HepG2 (cell line): ENCODE data around the gene NFATC4. TPM values are rescaled to one million over a fixed set of nuclear protein-coding genes. Genes with fewer than 3 reads are reported as not detected.

ENCODE experiments used
- ARID5B ChIP-seq: IDR thresholded peaks from 2 replicates; pipeline ENCODE4 v1.4.0; 2020; ENCODE audit warnings: mild to moderate bottlenecking, missing genetic modification reagents
- FOXC1 ChIP-seq: sonication (generic); formaldehyde crosslinking; IDR thresholded peaks from 2 replicates; pipeline ENCODE4 v1.8.0; 2022; ENCODE audit warnings: mild to moderate bottlenecking, missing genetic modification reagents, borderline replicate concordance
- FOXO1 ChIP-seq: sonication (generic); formaldehyde crosslinking; IDR thresholded peaks from 2 replicates; pipeline ENCODE4 v1.4.0; 2020; ENCODE audit warnings: missing genetic modification reagents
- JUND ChIP-seq: sonication (generic); formaldehyde crosslinking; IDR thresholded peaks from 2 replicates; pipeline ENCODE4 v1.8.0; 2022; ENCODE audit warnings: mild to moderate bottlenecking, missing genetic modification reagents
- LBX2 ChIP-seq: sonication (generic); formaldehyde crosslinking; IDR thresholded peaks from 2 replicates; pipeline ENCODE4 v1.5.0; 2020; ENCODE audit warnings: missing genetic modification reagents, mild to moderate bottlenecking, borderline replicate concordance
- NCOR1 ChIP-seq: fragments of 200-600 bp; sonication (generic); IDR thresholded peaks from 2 replicates; pipeline ENCODE4 v1.7.0; 2017; ENCODE audit warnings: antibody characterized with exemption, low read length, borderline replicate concordance
- NFIC ChIP-seq: IDR thresholded peaks from 2 replicates; pipeline ENCODE4 v1.6.1; 2012; ENCODE audit warnings: mild to moderate bottlenecking, low read length, inconsistent platforms
- RFX5 ChIP-seq: IDR thresholded peaks from 2 replicates; pipeline ENCODE4 v1.6.1; 2011; ENCODE audit warnings: low read depth, low read length, improper control_type of control experiment
- SMYD3 ChIP-seq: sonication (generic); formaldehyde crosslinking; IDR thresholded peaks from 2 replicates; pipeline ENCODE4 v1.8.1; 2023; ENCODE audit warnings: mild to moderate bottlenecking, missing genetic modification reagents
- TBP ChIP-seq: sonication (generic); formaldehyde crosslinking; IDR thresholded peaks from 2 replicates; pipeline ENCODE4 v1.5.0; 2020; ENCODE audit warnings: missing genetic modification reagents
- ZBTB3 ChIP-seq: sonication (generic); formaldehyde crosslinking; IDR thresholded peaks from 2 replicates; pipeline ENCODE4 v1.4.0; 2020; ENCODE audit warnings: low read depth, mild to moderate bottlenecking, moderate library complexity, missing genetic modification reagents, borderline replicate concordance
- ZBTB42 ChIP-seq: sonication (generic); formaldehyde crosslinking; IDR thresholded peaks from 2 replicates; pipeline ENCODE4 v1.5.0; 2020; ENCODE audit warnings: mild to moderate bottlenecking, missing genetic modification reagents
- ZFYVE20 ChIP-seq: sonication (generic); formaldehyde crosslinking; IDR thresholded peaks from 2 replicates; pipeline ENCODE4 v1.8.0; 2023; ENCODE audit warnings: low read depth, mild to moderate bottlenecking, moderate library complexity, missing genetic modification reagents, borderline replicate concordance
- ZNF556 ChIP-seq: sonication (generic); formaldehyde crosslinking; IDR thresholded peaks from 2 replicates; pipeline ENCODE4 v1.4.0; 2020; ENCODE audit warnings: mild to moderate bottlenecking, missing genetic modification reagents, borderline replicate concordance
- ZNF615 ChIP-seq: sonication (generic); formaldehyde crosslinking; IDR thresholded peaks from 2 replicates; pipeline ENCODE4 v1.5.0; 2020; ENCODE audit warnings: mild to moderate bottlenecking, missing genetic modification reagents, borderline replicate concordance
- ZNF737 ChIP-seq: sonication (generic); formaldehyde crosslinking; IDR thresholded peaks from 2 replicates; pipeline ENCODE4 v1.5.0; 2020; ENCODE audit warnings: missing genetic modification reagents, mild to moderate bottlenecking, borderline replicate concordance
- ZNF746 ChIP-seq: sonication (generic); formaldehyde crosslinking; IDR thresholded peaks from 2 replicates; pipeline ENCODE4 v1.8.0; 2022; ENCODE audit warnings: mild to moderate bottlenecking, missing genetic modification reagents
- ZSCAN29 ChIP-seq: sonication (generic); formaldehyde crosslinking; conservative IDR thresholded peaks from 2 replicates; pipeline ENCODE4 v1.4.0; 2020; ENCODE audit warnings: mild to moderate bottlenecking, missing genetic modification reagents
- polyA plus RNA-seq, 8 experiments: library from polyadenylated mRNA; depleted of rRNA in 3 of 8; stranded (reverse) in 7 of 8; unstranded in 1 of 8; fragments of >200 nt; fragmentation: Illumina TruSeq in 4 of 8; extraction: Trizol in 4 of 8; gene quantifications; 2 replicates each; pipeline versions ENCODE4 v1.2.1 to v1.2.3, GENCODE V29; 2011 to 2016; ENCODE audit warnings: low read depth in 4 of 8, missing spikeins in 1 of 8, mixed read lengths in 1 of 8; ENCODE audit not compliant: insufficient read depth in 1 of 8
- total RNA-seq, 5 experiments: library from RNA; depleted of rRNA; stranded (reverse); fragments of >200 nt; fragmentation: Illumina TruSeq; extraction: Trizol; gene quantifications; 2 replicates each; pipeline ENCODE4 v1.2.3, GENCODE V29; 2016; ENCODE audit warnings: low read depth in 1 of 5
- TF ChIP-seq, protein P1 (sequence below): sonication (generic); formaldehyde crosslinking; IDR thresholded peaks from 2 replicates; pipeline ENCODE4 v1.8.0; 2022; ENCODE audit warnings: missing genetic modification reagents, mild to moderate bottlenecking, moderate library complexity, borderline replicate concordance
- TF ChIP-seq, protein P2 (sequence below): fragments of 450-650 bp; IDR thresholded peaks from 2 replicates; pipeline ENCODE4 v1.6.1; 2016

Gene NFATC4
- total and polyA plus RNA-seq, 2 of the 13 experiments (the other 11 are each of a cell fraction or from before 2014, with no cell fraction given), result 0.04 to 0.15 TPM

- TF ChIP-seq ZNF737 (CRISPR knock-in tag) (no peak), NFIC (no peak), ZNF615 (CRISPR knock-in tag) (no peak), ZFYVE20 (CRISPR knock-in tag) (no peak), ZNF556 (peak; percentile 99), SMYD3 (CRISPR knock-in tag) (no peak), JUND (no peak), ZSCAN29 (CRISPR knock-in tag) (peak; percentile 98), LBX2 (CRISPR knock-in tag) (no peak; the same call in 1 of the 2 replicates), NCOR1 (no peak; the same call in 1 of the 2 replicates), ZBTB42 (CRISPR knock-in tag) (no peak), FOXC1 (peak; percentile 88; the same call in 1 of the 2 replicates), ARID5B (peak; percentile 80), ZNF746 (peak; percentile 73; the same call in 1 of the 2 replicates), RFX5 (no peak), ZBTB3 (CRISPR knock-in tag) (no peak), FOXO1 (CRISPR knock-in tag) (peak; percentile 79), TBP (CRISPR knock-in tag) (no peak)
- TF ChIP-seq, protein P1, sequence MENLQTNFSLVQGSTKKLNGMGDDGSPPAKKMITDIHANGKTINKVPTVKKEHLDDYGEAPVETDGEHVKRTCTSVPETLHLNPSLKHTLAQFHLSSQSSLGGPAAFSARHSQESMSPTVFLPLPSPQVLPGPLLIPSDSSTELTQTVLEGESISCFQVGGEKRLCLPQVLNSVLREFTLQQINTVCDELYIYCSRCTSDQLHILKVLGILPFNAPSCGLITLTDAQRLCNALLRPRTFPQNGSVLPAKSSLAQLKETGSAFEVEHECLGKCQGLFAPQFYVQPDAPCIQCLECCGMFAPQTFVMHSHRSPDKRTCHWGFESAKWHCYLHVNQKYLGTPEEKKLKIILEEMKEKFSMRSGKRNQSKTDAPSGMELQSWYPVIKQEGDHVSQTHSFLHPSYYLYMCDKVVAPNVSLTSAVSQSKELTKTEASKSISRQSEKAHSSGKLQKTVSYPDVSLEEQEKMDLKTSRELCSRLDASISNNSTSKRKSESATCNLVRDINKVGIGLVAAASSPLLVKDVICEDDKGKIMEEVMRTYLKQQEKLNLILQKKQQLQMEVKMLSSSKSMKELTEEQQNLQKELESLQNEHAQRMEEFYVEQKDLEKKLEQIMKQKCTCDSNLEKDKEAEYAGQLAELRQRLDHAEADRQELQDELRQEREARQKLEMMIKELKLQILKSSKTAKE (CRISPR knock-in tag), result no peak
- TF ChIP-seq, protein P2, sequence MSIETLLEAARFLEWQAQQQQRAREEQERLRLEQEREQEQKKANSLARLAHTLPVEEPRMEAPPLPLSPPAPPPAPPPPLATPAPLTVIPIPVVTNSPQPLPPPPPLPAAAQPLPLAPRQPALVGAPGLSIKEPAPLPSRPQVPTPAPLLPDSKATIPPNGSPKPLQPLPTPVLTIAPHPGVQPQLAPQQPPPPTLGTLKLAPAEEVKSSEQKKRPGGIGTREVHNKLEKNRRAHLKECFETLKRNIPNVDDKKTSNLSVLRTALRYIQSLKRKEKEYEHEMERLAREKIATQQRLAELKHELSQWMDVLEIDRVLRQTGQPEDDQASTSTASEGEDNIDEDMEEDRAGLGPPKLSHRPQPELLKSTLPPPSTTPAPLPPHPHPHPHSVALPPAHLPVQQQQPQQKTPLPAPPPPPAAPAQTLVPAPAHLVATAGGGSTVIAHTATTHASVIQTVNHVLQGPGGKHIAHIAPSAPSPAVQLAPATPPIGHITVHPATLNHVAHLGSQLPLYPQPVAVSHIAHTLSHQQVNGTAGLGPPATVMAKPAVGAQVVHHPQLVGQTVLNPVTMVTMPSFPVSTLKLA, result no peak
These were observed 2.2 kb upstream of the NFATC4 start (continued) for GRCh38 chr14:24365600-24366412.
